ENCODE data around the gene DFFB.

DFFB gene

DNA sequence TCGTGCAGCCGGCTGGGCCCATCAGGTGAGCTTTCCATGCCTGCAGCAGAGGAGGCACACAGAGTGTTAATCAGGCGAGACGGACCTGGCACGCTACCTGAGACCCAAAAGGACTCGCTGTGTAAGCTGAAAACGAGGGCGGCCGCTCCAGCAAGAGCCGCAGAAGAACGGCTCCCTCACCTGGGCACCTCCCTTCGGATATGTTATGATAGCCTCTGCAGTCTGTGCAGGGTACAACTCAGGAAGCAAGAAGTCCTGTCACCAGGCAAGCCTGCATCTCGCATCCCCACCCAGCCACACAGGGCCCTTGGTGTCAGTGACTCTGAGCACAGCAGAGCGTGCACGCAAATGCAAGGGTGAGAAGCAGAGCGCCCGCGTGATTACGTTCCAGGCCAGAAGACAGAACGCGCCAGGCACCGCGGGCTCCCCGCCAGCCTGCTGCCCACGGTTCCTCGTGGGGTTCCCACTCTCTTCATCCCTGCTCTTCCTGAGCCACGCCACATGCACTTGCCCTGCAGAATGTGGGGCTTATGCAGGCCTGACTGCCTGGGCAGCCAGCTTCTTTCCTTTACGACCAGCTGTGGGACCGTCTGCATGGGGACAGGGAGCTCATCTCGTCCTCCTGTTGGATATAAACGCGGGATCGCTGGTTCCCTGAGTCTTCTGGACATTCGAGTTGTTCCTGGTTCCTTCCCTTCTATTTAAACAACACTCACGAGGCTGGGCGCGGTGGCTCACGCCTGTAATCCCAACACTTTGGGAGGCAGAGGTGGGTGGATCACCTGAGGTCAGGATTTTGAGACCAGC lies 40.7 kb upstream of the DFFB start:
- Histone ChIP-seq H3K4me3 (no peak overlapping the region), H3K27ac (no peak overlapping the region)
- TF ChIP-seq, protein P1, sequence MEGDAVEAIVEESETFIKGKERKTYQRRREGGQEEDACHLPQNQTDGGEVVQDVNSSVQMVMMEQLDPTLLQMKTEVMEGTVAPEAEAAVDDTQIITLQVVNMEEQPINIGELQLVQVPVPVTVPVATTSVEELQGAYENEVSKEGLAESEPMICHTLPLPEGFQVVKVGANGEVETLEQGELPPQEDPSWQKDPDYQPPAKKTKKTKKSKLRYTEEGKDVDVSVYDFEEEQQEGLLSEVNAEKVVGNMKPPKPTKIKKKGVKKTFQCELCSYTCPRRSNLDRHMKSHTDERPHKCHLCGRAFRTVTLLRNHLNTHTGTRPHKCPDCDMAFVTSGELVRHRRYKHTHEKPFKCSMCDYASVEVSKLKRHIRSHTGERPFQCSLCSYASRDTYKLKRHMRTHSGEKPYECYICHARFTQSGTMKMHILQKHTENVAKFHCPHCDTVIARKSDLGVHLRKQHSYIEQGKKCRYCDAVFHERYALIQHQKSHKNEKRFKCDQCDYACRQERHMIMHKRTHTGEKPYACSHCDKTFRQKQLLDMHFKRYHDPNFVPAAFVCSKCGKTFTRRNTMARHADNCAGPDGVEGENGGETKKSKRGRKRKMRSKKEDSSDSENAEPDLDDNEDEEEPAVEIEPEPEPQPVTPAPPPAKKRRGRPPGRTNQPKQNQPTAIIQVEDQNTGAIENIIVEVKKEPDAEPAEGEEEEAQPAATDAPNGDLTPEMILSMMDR (IDR thresholded peaks at IDR 0.05): no peak
- DNase-seq (ENCODE audit: low spot score): no peak

DNA sequence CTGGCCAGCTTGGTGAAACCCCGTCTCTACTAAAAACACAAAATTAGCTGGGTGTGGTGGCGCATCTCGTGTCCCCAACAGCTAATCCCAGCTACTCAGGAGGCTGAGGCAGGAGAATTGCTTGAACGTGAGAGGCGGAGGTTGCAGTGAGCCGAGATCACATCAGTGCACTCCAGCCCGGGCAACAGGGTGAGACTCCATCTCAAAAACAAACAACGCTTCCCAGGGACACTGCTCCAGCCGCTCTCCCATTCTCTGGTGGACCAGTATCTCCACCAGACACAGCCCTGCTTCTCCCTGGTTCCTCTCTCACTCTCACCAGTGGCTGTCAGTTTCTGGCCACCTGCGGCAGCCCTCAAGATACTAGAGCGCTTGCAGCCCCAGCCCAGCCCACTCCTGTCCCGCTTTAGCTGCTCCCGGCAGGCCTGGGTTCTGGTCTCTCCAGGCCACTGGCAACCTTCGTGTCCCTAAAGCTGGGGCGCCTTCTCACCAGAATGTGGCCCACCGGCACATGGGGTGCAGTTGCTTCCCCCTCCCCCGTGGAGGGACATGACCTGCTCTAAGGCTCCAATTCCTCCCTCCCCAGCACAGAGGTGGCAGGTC lies 40.0 kb upstream of the DFFB start:
- no peak for DNase-seq (ENCODE audit: low spot score)
- H3K27ac ChIP-seq: no peak overlapping the region
- H3K4me3 ChIP-seq: no peak overlapping the region
- TF ChIP-seq, protein P1 (IDR thresholded peaks at IDR 0.05): no peak

DNA sequence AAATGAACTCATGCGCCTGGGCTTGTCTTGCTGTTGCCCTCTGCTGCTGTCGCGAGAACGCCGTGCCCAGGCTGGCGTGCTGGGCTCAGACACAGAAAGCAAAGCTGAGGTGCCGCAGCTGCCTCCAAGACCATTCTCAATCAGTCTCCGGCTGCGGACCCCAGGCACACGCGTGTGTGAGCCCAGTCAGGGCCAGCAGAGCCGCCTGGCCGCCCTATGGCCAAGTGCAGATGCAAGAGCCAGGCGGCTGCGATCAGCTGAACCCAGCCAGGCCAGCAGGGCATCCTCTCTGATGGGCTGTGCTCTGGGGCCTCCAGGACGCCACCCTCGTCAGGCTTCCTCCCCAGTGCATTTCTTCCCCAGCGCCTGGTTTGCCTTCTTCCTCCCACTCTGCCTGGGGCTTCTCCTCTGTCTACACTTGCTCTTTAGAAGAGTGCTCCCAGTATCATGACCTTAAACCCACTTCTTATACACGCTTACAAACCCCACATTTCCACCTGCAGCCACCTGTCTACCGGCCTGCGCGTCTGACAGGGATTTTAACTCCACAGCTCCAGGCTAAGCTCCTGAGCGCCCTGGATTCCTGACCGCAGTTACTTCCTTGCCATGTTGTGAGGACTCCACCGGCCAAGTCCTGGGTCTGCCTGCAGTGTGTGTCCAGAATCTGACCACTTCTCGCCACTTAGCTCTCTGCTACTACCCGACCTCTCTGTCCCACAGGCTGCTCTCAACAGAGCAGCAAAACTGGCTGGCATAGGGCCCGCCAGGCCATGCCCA lies 39.3 kb upstream of the DFFB start:
- no peak for DNase-seq (ENCODE audit: low spot score)
- Histone ChIP-seq H3K4me3 (no peak overlapping the region), H3K27ac (no peak overlapping the region)
- TF ChIP-seq, protein P1 (IDR thresholded peaks at IDR 0.05): no peak

DNA sequence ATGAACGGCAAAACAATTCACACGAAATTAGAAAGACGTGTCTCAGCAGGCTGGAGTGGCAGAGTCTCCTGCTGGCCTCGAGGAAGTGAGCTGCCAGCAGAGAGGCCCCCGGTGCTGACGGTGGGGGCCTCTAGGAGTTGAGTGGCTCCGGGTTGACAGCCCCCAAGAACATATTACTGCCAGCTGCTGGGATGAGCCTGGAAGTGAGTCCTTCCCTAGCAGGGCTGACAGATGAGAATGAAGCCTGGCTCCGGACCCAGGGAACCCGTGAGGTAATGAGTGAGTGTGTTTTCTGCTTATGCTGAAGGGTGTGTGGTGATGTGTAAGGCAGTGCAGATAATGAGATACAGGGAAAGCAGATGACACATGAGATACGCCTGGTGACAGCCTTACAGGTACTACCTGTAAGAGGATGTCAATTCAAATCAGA lies 37.5 kb upstream of the DFFB start:
- DNase-seq (ENCODE audit: low spot score): no peak
- TF ChIP-seq, protein P1 (IDR thresholded peaks at IDR 0.05): no peak
- Histone ChIP-seq H3K4me3 (no peak overlapping the region), H3K27ac (no peak overlapping the region)

DNA sequence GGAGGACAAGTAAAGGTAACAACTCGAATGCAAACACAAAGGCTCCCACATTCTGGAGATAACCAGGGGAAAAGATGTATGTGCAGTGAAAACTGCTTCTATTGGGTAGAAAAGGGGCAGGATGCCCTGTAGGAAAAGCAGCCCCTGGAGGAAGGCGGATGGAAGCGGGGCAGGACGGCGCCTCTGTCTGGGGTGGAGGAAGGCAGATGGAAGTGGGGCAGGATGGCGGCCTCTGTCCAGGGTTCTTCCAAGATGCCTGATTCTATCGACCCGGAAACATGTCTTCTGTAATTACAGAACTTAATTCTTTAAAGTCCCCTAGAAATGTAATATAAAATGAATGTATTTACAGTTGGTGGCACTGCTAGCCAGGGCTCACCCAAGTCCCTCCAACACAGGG lies 37.0 kb upstream of the DFFB start:
- DNase-seq (ENCODE audit: low spot score): no peak
- H3K27ac ChIP-seq: no peak overlapping the region
- TF ChIP-seq, protein P1 (IDR thresholded peaks at IDR 0.05): no peak
- H3K4me3 ChIP-seq: no peak overlapping the region

DNA sequence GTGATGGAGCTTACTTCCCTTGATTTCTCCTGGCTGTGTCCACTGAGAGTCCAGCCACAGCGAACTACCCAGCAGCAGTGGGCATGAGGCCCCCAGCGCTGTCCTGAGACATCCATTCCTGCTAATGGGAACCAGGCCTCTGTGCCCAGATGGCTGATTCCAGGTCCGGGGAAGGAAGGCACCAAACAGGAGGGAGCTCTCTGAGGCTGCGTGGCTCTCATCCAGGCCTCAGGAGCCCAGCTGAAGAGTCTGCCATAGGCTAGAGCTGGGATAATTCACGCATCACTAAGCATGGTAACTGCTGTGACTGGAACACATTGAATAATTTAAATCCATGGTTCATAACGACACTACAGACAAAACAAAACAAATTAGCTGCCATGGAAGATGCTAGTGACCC lies 36.3 kb upstream of the DFFB start:
- no peak overlapping the region for H3K27ac ChIP-seq
- TF ChIP-seq, protein P1 (IDR thresholded peaks at IDR 0.05): no peak
- H3K4me3 ChIP-seq: no peak overlapping the region
- DNase-seq (ENCODE audit: low spot score): no peak
